HG03097 (cell line): ENCODE measurements around the gene DCAF8L2.
"Not testable (repeated sequence)": the region's sequence is repeated elsewhere in the genome, so short reads cannot be mapped to it uniquely, and the experiment has no call there.

Source experiments
- ATAC-seq: cut with Tn5 transposase; IDR thresholded peaks from one replicate; pipeline ENCODE4 v1.9.1; 2021; ENCODE audit not compliant: unreplicated experiment, low FRiP score

DCAF8L2 gene

DNA sequence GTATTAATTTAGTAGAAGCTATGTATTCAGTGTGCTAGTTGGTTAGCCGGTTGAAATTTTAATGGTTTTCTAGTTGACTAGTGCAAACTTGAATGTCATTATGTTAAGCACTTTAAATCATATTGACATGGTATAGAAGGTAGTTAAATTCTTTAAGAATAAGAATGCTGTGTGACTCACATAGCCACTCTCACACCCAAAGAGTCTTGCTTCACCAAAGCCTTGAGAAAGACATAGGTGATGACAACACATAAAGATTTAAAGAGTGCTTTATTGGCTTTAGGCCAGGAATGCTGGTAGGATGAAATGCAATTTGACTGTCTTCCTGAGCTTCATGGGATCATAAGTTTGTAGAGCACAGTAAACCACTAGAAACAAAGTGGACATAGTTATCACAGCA, 85.3 kb downstream of the DCAF8L2 start:
- no peak for ATAC-seq

DNA sequence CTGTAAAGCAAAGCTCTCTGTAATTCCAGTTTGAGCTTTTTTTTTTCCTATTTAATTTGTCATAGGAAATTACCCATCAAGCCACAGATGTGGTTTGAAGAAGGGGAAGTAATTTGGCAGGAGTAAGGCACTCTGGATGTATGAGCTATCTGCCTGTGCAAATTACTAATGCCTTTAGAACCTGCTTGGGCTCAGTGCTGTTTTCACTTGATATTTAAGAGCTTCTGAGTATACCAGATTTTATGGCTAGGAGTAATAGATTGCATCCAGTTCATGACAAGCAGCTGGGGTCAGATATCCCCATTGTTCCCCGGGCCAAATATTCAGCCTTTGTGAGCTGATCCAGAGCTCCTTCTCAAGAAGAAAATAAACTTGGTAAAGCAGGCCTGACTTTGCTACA, 89.1 kb downstream of the DCAF8L2 start:
- ATAC-seq, result no peak

DNA sequence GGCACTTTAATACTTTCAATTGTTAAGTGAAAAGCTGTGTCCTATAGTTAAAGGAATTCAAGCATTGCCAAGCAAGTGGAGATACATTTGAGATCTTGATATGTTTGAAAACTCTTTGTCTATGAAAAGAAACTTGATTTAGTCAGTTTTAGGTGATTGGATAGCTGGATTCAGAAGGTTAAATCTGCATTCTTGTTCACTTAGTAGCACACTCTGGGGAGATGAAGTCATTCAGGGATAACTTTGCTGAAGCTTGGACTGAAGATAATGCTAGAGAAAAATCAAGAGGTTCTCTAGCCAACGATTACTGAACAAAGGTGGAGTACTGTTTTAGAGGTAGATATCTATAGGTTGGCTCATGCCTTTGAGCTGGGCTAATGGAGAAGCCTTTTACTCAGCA, 90.6 kb downstream of the DCAF8L2 start:
- no peak for ATAC-seq

DNA sequence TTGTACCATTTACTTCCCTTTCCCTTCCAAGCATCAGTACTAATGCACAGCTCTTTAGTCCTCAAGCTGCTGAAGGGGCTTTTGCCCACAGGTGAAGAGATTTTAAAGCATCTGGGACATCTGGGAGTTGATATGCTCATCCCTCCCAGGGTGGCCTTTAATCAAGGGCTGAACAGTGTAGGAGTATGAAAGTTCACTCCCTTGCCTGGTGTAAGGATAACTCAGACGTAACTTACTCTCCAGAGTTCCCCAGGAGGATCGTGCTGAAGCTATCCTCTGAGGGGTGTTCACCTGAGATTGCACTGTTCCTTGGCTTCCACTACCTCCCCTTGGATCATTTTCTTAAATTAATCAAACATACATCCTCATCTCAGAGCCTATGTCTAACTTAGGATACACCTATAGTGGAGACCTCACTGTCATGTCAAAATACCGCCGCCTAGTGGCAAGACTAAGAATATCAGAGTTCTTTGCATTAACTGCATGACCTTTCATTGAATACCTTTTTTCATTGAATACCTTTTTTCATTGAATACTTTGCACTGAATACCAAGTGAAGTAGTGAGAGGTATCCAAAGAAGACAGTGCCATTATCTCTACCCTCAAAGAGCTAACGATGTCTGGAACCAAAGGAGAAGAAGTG, 93.5 kb downstream of the DCAF8L2 start:
- not testable (repeated sequence) for ATAC-seq

GRCh38 chrX:27694667-27695066, 104.5 kb downstream of the DCAF8L2 start:
- ATAC-seq, result no peak

- ATAC-seq, result no peak
These were observed 116.4 kb downstream of the DCAF8L2 start for GRCh38 chrX:27706526-27706925.

DNA sequence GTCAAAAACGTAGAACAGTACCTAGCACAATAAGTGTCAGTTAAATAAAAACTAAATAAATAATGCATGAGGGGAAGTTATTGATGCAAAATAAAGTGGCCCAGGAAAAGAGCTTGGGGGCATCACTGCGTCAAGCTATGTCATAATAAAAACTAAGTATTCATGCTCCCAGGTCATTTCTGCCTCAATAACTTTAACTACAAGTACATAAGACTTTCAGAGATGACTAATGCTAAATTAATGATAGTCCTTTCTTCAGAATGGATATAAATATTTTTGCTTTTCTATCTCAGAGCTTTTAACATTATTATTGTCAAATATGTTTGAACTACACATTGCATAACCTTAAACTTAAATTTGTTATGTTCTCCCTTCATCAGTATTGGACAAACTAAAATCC, 125.5 kb downstream of the DCAF8L2 start:
- no peak for ATAC-seq

- no peak for ATAC-seq
These were observed 138.1 kb downstream of the DCAF8L2 start for GRCh38 chrX:27728291-27728690.

GRCh38 chrX:27731962-27732361, 141.8 kb downstream of the DCAF8L2 start:
- ATAC-seq, result no peak

DNA sequence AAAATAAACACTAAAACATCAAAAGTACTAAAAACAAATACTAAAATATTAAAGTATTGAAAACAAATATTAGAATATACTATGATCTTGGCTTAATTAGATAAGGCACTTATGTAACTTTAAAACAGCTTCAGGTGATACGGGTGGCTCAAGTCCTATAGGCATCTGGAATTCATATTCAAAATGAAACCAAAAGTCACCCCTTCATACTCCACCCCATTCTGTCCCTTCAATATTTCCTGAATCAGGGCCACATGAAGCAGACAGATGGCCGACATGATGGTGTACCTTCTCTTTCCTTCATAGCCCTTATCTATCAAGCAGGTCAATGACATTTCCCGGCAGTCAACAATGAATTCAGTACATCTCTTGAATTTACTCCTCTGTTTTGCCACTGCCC, 145.8 kb downstream of the DCAF8L2 start:
- no peak for ATAC-seq

- no peak for ATAC-seq
These were observed 150.8 kb downstream of the DCAF8L2 start for GRCh38 chrX:27740933-27741332.

GRCh38 chrX:27743521-27743920, 153.4 kb downstream of the DCAF8L2 start:
- ATAC-seq, result not testable (repeated sequence)

DNA sequence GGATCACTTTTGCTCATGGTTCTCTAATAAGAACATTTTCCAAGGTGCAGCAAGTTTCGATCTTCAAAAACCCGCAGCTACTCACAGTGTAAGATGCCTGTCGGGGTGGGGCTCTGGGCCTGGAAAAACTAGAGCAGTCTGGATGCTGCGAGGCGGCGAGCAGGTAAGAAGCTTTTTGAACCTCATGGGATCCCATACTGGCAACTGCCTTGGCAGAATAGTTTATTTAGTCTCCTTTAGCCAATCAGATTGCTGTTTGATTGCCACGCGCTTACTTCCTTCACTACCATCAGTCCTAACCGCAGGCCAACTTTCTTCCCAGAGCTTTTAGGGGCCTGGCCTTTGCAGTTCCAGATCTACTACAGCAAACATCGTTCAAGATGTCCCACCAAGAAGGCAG, 156.4 kb downstream of the DCAF8L2 start:
- ATAC-seq, result no peak

GRCh38 chrX:27750298-27750697, 160.2 kb downstream of the DCAF8L2 start:
- not testable (repeated sequence) for ATAC-seq

- no peak for ATAC-seq
These were observed 161.8 kb downstream of the DCAF8L2 start for GRCh38 chrX:27751976-27752375.

DNA sequence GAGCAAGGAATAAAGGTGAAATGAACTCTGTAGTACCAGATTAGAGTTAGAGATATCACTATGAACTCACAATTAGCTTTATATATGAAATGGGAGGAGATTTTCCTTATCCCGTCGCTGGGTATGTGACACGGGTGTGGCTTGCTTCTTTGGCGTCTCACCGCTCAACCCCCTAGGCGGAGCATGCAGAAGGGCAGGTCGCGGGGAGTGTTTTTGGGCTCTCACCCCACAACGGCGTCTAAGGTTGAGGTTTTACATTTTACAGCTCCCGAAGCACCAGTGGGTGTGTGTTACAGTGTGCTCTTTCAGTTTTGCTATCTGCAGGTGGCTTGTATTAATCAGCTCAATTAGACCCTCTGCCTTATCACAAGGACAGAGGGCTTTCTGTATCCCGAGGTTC, 175.6 kb downstream of the DCAF8L2 start:
- no peak for ATAC-seq

DNA sequence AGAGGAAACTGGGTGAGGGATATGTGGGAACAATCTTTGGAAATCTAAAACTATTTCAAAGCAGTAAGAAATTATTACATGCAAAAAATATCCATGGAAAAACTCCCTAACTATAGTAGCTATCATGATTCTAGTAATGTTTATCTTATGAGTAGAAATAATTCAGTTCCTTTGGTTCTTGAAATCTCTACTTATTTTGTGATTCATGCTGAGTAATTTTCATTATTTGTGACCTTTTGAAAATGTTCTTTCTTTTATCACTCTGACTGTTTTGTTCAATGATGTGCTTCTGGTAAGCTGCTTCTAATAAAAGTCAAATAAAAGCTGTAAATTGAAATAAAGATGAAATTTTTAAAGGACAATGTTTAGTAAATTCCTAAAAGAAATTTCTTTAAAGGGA, 177.2 kb downstream of the DCAF8L2 start:
- ATAC-seq, result no peak

GRCh38 chrX:27775984-27776383, 185.8 kb downstream of the DCAF8L2 start:
- ATAC-seq, result no peak

- ATAC-seq, result no peak
These were observed 206.6 kb downstream of the DCAF8L2 start for GRCh38 chrX:27796640-27797257.

DNA sequence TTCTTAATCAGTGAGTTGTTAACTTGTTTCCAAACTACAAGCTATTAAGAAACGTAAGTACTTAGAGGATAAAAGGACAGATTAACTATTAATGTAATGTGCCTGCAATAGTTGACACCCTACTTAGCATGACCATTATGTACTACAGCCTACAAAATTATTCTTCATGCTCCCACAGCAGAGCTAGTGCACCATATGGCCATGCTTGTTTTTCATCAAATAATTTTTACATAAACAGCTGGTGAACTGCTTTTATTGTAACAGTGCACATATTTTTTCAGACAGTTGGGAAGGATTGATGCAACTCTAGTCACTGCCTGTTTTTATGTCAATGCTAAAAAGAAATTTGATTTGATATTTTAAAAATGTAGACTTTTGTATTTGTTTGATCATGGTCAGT, 207.4 kb downstream of the DCAF8L2 start:
- no peak for ATAC-seq
